Measurements from ENCODE around the gene ASTN1. TPM values are rescaled to one million over a fixed set of nuclear protein-coding genes. Genes with fewer than 3 reads are reported as not detected.

ASTN1 gene
- total and polyA plus RNA-seq, 9 of the 15 experiments (the other 6 are each of a cell fraction or from before 2014, with no cell fraction given), result 0.05 to 0.22 (median 0.18) TPM

- Histone ChIP-seq H3K27me3 (ENCODE audit: control insufficient read depth in 2 of 2, insufficient read depth in 2 of 2, low read length in 2 of 2) (no peaks in the 10 kb centered on the region), H3K9ac (ENCODE audit: insufficient read depth in 1 of 2, low read depth in 2 of 2, low read length in 2 of 2) (no peak overlapping the region), H3K9me1 (ENCODE audit: control insufficient read depth, insufficient read depth, low read length) (no peaks in the 10 kb centered on the region), H3K79me2 (ENCODE audit: control insufficient read depth, insufficient read depth, low read length) (no peaks in the 10 kb centered on the region), H3K4me3 (no peak overlapping the region), H4K20me1 (replicated peaks; ENCODE audit: control insufficient read depth, insufficient read depth, low read length) (no peaks in the 10 kb centered on the region), H3K27ac (ENCODE audit: extremely low read depth, low read depth, low read length) (no peak overlapping the region), H2AFZ (ENCODE audit: low read depth, low read length) (no peak overlapping the region), H3K9me3 (replicated peaks; ENCODE audit: control insufficient read depth, insufficient read depth, low read depth, low read length) (no peaks in the 10 kb centered on the region), H3K36me3 (ENCODE audit: control insufficient read depth, insufficient read depth, low read length) (no peaks in the 10 kb centered on the region), H3K4me1 (replicated peaks in 1 of 2; ENCODE audit: control insufficient read depth in 2 of 2, insufficient read depth in 2 of 2, low read length in 2 of 2) (no peaks in the 10 kb centered on the region), H3K4me2 (ENCODE audit: insufficient read depth, low read length) (no peak overlapping the region)
- in situ Hi-C loops (cut with MboI), result no loop called here
- CTCF ChIA-PET (ENCODE audit: low intra/inter-chr PET ratio), result no interaction called here
- intact Hi-C loops (cut with micrococcal nuclease), result no loop called here
- BruUV-seq (replicated peaks), result no TSS peak
- TF ChIP-seq NFYB (IDR thresholded peaks at IDR 0.05; ENCODE audit: extremely low read depth, insufficient read length) (no peak), ZNF3 (CRISPR knock-in tag; IDR thresholded peaks at IDR 0.05) (no peak), CHD2 (IDR thresholded peaks at IDR 0.05; ENCODE audit: low read depth, low read length) (no peak), SMAD2 (IDR thresholded peaks at IDR 0.05; ENCODE audit: low read depth, low read length) (no peak), FUS (optimal IDR thresholded peaks at IDR 0.05; ENCODE audit: low read depth, low read length) (no peak), ZBTB17 (CRISPR knock-in tag; IDR thresholded peaks at IDR 0.05) (no peak), RB1 (IDR thresholded peaks at IDR 0.05; ENCODE audit: low read depth) (no peak), ZNF609 (CRISPR knock-in tag; IDR thresholded peaks at IDR 0.05; ENCODE audit: borderline replicate concordance) (no peak), NCOA1 (IDR thresholded peaks at IDR 0.05; ENCODE audit: low read depth) (no peak), KLF10 (CRISPR knock-in tag; IDR thresholded peaks at IDR 0.05) (no peak), NBN (IDR thresholded peaks at IDR 0.05; ENCODE audit: low read depth) (no peak), NR1H2 (CRISPR knock-in tag; IDR thresholded peaks at IDR 0.05) (no peak), HOMEZ (CRISPR knock-in tag; IDR thresholded peaks at IDR 0.05) (no peak), ZFP30 (CRISPR knock-in tag; IDR thresholded peaks at IDR 0.05; ENCODE audit: borderline replicate concordance) (no peak)
- ATAC-seq (no peak), DNase-seq (ENCODE audit: extremely low read depth in 1 of 4, low spot score in 3 of 4) (no peak), FAIRE-seq (no peak)
- WGBS (ENCODE audit: insufficient coverage, low coverage, missing lambda C conversion rate), result 0% methylated on average over 4 of the region's 4 CpGs
- POLR2A ChIA-PET, result no interaction called here
Measured at GRCh38 chr1:177118901-177119300, 45.6 kb downstream of the ASTN1 start.

All from K562 (cell line).